C4-2B (cell line): ENCODE measurements around the gene BRME1.

ENCODE experiments used
- CTCF ChIP-seq: fragments of 450-650 bp; conservative IDR thresholded peaks from 2 replicates; pipeline ENCODE4 v1.5.1; 2017; ENCODE audit warnings: mild to moderate bottlenecking
- ZFX ChIP-seq: fragments of 450-650 bp; IDR thresholded peaks from 2 replicates; pipeline ENCODE4 v1.6.1; 2017

GRCh38 chr19:13954185-13954584 is 48.3 kb upstream of the BRME1 start:
- TF ChIP-seq CTCF = no peak
- TF ChIP-seq ZFX = no peak
